GM18499 (cell line): ENCODE data around the gene SIAH3.

Source experiments
- ATAC-seq: cut with Tn5 transposase; IDR thresholded peaks from one replicate; pipeline ENCODE4 v1.9.1; 2021; ENCODE audit warnings: moderate number of reproducible peaks; ENCODE audit not compliant: insufficient read depth, unreplicated experiment

The SIAH3 gene

GRCh38 chr13:45825387-45825650, 26.2 kb downstream of the SIAH3 start:
- ATAC-seq, result no peak

- no peak for ATAC-seq
Measured at GRCh38 chr13:45823583-45823982, 28.0 kb downstream of the SIAH3 start.

- no peak for ATAC-seq
Measured at GRCh38 chr13:45821811-45822210, 29.7 kb downstream of the SIAH3 start.

GRCh38 chr13:45820106-45820838, 31.3 kb downstream of the SIAH3 start:
- ATAC-seq, result no peak

GRCh38 chr13:45817833-45818232, 33.7 kb downstream of the SIAH3 start:
- no peak for ATAC-seq

- ATAC-seq, result no peak
Measured at GRCh38 chr13:45816427-45816826, 35.1 kb downstream of the SIAH3 start.

GRCh38 chr13:45812695-45813372, 38.7 kb downstream of the SIAH3 start:
- no peak for ATAC-seq

GRCh38 chr13:45811891-45812694, 39.5 kb downstream of the SIAH3 start:
- no peak for ATAC-seq

GRCh38 chr13:45809801-45810394, 41.7 kb downstream of the SIAH3 start:
- no peak for ATAC-seq

GRCh38 chr13:45808925-45809324, 42.6 kb downstream of the SIAH3 start:
- no peak for ATAC-seq

GRCh38 chr13:45807520-45808099, 43.9 kb downstream of the SIAH3 start:
- no peak for ATAC-seq

GRCh38 chr13:45800485-45800884, 51.1 kb downstream of the SIAH3 start:
- no peak for ATAC-seq

- no peak for ATAC-seq
Measured at GRCh38 chr13:45799451-45799850, 52.1 kb downstream of the SIAH3 start.

- no peak for ATAC-seq
Measured at GRCh38 chr13:45798851-45799250, 52.7 kb downstream of the SIAH3 start.

GRCh38 chr13:45796426-45797235, 54.9 kb downstream of the SIAH3 start:
- ATAC-seq, result no peak

GRCh38 chr13:45792827-45793303, 58.7 kb downstream of the SIAH3 start:
- no peak for ATAC-seq

GRCh38 chr13:45788011-45788410, 63.5 kb downstream of the SIAH3 start:
- ATAC-seq, result no peak

GRCh38 chr13:45787346-45787745, 64.2 kb downstream of the SIAH3 start:
- no peak for ATAC-seq

GRCh38 chr13:45786293-45786920, 65.1 kb downstream of the SIAH3 start:
- no peak for ATAC-seq
